ENCODE measurements around the gene CLEC6A.

GRCh38 chr12:8513256-8513655 lies 57.5 kb downstream of the CLEC6A start, which contains the start of gene CLEC4D:
- TF ChIP-seq SIN3A (IDR thresholded peaks at IDR 0.05; ENCODE audit: borderline replicate concordance, insufficient read depth, low read length) = no peak
- TF ChIP-seq POLR2AphosphoS5 (IDR thresholded peaks at IDR 0.05; ENCODE audit: low read depth, low read length) = no peak
- no peak for TF ChIP-seq REST (IDR thresholded peaks at IDR 0.05; ENCODE audit: insufficient read depth in 1 of 2, low read depth in 2 of 2, low read length in 2 of 2)
